ENCODE data around the gene CHPF2.

CHPF2 gene

GRCh38 chr7:151226560-151226874 lies 5.8 kb upstream of the CHPF2 start:
- Histone ChIP-seq H3K36me3 (replicated peaks; ENCODE audit: low read depth, low read length) (peaks cover 34% of the 10 kb centered on the region), H3K9me3 (ENCODE audit: insufficient read depth, low read length) (no peaks in the 10 kb centered on the region), H3K79me2 (ENCODE audit: low read length) (peaks cover 20% of the 10 kb centered on the region), H3K27me3 (ENCODE audit: low read depth, low read length) (no peaks in the 10 kb centered on the region), H3K9ac (ENCODE audit: low read length) (peak overlapping the region; percentile 82), H2AFZ (ENCODE audit: low read depth, low read length) (peak overlapping the region; percentile 71), H3K4me1 (ENCODE audit: low read length) (peaks cover 16% of the 10 kb centered on the region), H3K4me2 (ENCODE audit: low read length) (peak overlapping the region; percentile 97), H3K4me3 (ENCODE audit: low read length) (peak overlapping the region; percentile 93), H4K20me1 (ENCODE audit: insufficient read depth, low read length) (no peaks in the 10 kb centered on the region), H3K27ac (ENCODE audit: low read length) (peak overlapping the region; percentile 4; the same call in 1 of the 2 replicates)
- no peak for TF ChIP-seq CTCF (IDR thresholded peaks at IDR 0.05; ENCODE audit: low read depth, low read length)
- no peak for TF ChIP-seq EZH2phosphoT487 (IDR thresholded peaks at IDR 0.05; ENCODE audit: low read depth)

- TF ChIP-seq CTCF (IDR thresholded peaks at IDR 0.05; ENCODE audit: low read depth, low read length) (no peak), EZH2phosphoT487 (IDR thresholded peaks at IDR 0.05; ENCODE audit: low read depth) (no peak)
- Histone ChIP-seq H3K36me3 (replicated peaks; ENCODE audit: low read depth, low read length) (peaks cover 30% of the 10 kb centered on the region), H3K9ac (ENCODE audit: low read length) (peak within 1 kb of the TSS; percentile 82), H3K79me2 (ENCODE audit: low read length) (peaks cover 20% of the 10 kb centered on the region), H3K4me2 (ENCODE audit: low read length) (peak within 1 kb of the TSS; percentile 97), H4K20me1 (ENCODE audit: insufficient read depth, low read length) (no peaks in the 10 kb centered on the region), H3K4me3 (ENCODE audit: low read length) (peak within 1 kb of the TSS; percentile 93), H3K9me3 (ENCODE audit: insufficient read depth, low read length) (no peaks in the 10 kb centered on the region), H2AFZ (ENCODE audit: low read depth, low read length) (peak within 1 kb of the TSS; percentile 91), H3K27me3 (ENCODE audit: low read depth, low read length) (no peaks in the 10 kb centered on the region), H3K27ac (ENCODE audit: low read length) (peak within 1 kb of the TSS; percentile 4; the same call in 1 of the 2 replicates), H3K4me1 (ENCODE audit: low read length) (peaks cover 20% of the 10 kb centered on the region)
Observed at GRCh38 chr7:151226875-151227782, 5.2 kb upstream of the CHPF2 start, which contains the start of gene ABCF2. TSS of gene ABCF2 (minus strand) at chr7:151227205. CDS start at chr7:151226458, 747 bp downstream.

- Histone ChIP-seq H4K20me1 (ENCODE audit: insufficient read depth, low read length) (peaks cover 2% of the 10 kb centered on the region; the same call in 1 of the 2 replicates), H3K79me2 (ENCODE audit: low read length) (peaks cover 29% of the 10 kb centered on the region), H3K4me1 (ENCODE audit: low read length) (peaks cover 20% of the 10 kb centered on the region), H3K27ac (ENCODE audit: low read length) (no peak overlapping the region), H3K9ac (ENCODE audit: low read length) (peak overlapping the region; percentile 82), H3K36me3 (replicated peaks; ENCODE audit: low read depth, low read length) (peaks cover 19% of the 10 kb centered on the region), H3K4me2 (ENCODE audit: low read length) (peak overlapping the region; percentile 65), H2AFZ (ENCODE audit: low read depth, low read length) (no peak overlapping the region), H3K4me3 (ENCODE audit: low read length) (peak overlapping the region; percentile 93), H3K27me3 (ENCODE audit: low read depth, low read length) (no peaks in the 10 kb centered on the region), H3K9me3 (ENCODE audit: insufficient read depth, low read length) (no peaks in the 10 kb centered on the region)
- TF ChIP-seq CTCF (IDR thresholded peaks at IDR 0.05; ENCODE audit: low read depth, low read length) (no peak), EZH2phosphoT487 (IDR thresholded peaks at IDR 0.05; ENCODE audit: low read depth) (no peak)
Observed at GRCh38 chr7:151228024-151228866, 4.0 kb upstream of the CHPF2 start.

GRCh38 chr7:151229249-151229648 lies 3.0 kb upstream of the CHPF2 start:
- Histone ChIP-seq H3K36me3 (replicated peaks; ENCODE audit: low read depth, low read length) (peaks cover 11% of the 10 kb centered on the region), H3K79me2 (ENCODE audit: low read length) (peaks cover 39% of the 10 kb centered on the region), H3K4me2 (ENCODE audit: low read length) (no peak overlapping the region), H3K9me3 (ENCODE audit: insufficient read depth, low read length) (no peaks in the 10 kb centered on the region), H3K9ac (ENCODE audit: low read length) (no peak overlapping the region), H3K4me3 (ENCODE audit: low read length) (no peak overlapping the region), H2AFZ (ENCODE audit: low read depth, low read length) (no peak overlapping the region), H3K27me3 (ENCODE audit: low read depth, low read length) (no peaks in the 10 kb centered on the region), H3K27ac (ENCODE audit: low read length) (no peak overlapping the region), H3K4me1 (ENCODE audit: low read length) (peaks cover 28% of the 10 kb centered on the region), H4K20me1 (ENCODE audit: insufficient read depth, low read length) (peaks cover 11% of the 10 kb centered on the region)
- TF ChIP-seq EZH2phosphoT487 (IDR thresholded peaks at IDR 0.05; ENCODE audit: low read depth): no peak
- TF ChIP-seq CTCF (IDR thresholded peaks at IDR 0.05; ENCODE audit: low read depth, low read length): no peak

All from OCI-LY3 (cell line).